GM18907 (cell line): ENCODE results near the gene TCF4.

Source experiments
- ATAC-seq: cut with Tn5 transposase; IDR thresholded peaks from one replicate; pipeline ENCODE4 v1.9.1; 2021; ENCODE audit warnings: mild to moderate bottlenecking, moderate library complexity; ENCODE audit not compliant: unreplicated experiment

Gene TCF4

DNA sequence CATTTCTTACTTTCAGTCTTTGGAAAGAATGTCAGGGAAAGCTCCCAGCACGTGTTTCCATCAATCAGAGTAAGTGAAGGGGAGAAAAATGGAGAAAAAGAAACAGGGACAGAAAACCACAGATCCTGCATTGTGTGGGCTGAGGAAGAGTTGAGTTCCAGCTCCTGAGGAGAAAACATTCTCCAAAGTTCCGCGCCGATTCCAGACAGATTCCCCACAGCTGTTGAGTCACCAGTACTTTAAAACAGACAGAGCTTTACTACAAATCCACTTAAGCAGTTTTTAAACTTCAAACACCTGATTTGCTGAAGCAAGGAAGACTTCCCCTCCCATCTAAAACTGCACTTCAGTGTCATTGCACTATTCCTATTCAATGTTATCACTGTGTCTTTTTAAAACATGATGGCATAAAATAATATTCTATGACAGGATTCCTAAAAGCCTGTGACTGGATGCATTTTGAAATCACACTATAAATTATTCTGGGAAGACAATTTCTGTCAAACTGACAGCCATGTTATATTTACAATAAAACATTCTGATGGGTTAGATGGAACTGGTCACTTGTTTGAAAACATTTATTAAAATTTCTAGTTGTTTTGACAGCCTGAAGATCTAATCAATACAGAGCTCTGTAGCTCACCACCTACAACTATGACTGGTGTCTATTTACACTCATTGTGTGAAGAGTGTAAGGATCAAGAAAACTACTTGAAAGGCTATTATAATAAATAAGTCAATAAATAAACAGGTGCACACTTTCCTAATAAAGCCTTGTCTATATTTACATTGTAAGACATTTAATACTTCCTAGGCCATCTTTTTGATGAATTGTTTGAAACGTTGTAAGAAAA, 40.9 kb downstream of the TCF4 start:
- ATAC-seq = no peak

- ATAC-seq = no peak
Observed at GRCh38 chr18:55544014-55544413, 44.0 kb downstream of the TCF4 start.

DNA sequence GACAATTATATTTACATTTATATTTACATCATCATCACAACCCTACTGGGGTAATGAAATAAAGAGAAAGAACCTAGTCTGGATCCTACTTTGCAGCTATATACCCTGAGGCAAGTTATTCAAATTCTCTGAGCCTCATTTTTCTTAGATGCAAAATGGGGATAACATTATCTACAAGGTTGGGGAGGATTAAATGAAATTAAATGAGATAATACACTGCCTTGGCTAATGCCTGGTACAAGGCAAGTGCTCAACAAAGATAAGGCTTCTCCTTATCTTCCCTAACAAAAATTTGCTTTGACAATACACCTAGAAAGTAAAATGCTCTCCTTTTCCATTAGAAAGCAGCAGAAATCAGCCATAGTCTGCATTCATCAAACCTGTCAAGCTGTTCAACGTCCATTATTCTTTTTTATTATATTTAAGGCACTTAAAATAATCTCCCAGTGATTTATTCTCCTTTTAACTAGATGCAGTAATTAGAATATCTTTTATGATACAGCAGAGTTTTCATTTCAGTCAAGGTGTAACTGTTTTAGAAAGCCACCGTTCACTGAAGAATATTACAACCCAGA, 44.8 kb downstream of the TCF4 start:
- no peak for ATAC-seq

- ATAC-seq = no peak
Observed at GRCh38 chr18:55541571-55541970, 46.4 kb downstream of the TCF4 start.

DNA sequence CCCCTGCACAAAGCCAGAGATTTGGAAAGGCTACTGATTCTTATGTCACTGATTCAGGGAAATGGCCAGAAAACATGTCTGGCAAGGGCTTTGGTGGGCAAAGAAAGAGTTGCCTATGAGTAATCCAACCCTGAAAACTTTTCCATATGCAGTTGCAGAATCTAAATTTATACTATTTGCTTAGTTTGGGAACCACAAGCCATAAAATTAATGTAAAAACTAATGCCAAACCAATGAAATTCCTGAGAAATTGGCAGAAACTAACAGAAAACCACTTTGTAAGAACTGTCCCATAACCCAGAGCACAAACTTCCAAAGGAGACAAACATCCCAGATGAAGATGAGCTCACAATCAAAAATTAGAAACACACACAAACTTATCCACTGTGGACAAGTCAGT, 48.8 kb downstream of the TCF4 start:
- no peak for ATAC-seq

GRCh38 chr18:55534996-55535395, 53.0 kb downstream of the TCF4 start:
- ATAC-seq = no peak

GRCh38 chr18:55534547-55534946, 53.4 kb downstream of the TCF4 start:
- peak; percentile 66 for ATAC-seq

- no peak for ATAC-seq
Observed at GRCh38 chr18:55530166-55530565, 57.8 kb downstream of the TCF4 start.

DNA sequence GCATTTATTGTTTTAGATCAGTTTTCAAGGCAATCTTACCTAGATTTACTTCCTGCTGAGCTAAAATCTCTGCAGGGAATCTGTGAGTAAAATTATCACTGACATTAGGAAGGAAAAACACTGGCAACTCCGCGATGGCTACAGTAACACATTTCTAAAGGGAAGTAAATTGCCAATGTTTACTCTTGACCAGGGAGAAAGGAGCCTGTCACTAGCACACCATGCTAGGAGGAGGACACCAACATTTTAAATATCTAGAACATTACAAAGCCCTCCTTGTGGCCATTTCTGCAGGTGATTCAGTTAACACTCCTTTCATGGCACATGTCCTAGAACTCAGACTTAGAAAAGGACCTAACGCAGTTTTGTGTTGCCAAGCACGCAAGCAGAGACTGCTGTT, 58.4 kb downstream of the TCF4 start:
- ATAC-seq = no peak

DNA sequence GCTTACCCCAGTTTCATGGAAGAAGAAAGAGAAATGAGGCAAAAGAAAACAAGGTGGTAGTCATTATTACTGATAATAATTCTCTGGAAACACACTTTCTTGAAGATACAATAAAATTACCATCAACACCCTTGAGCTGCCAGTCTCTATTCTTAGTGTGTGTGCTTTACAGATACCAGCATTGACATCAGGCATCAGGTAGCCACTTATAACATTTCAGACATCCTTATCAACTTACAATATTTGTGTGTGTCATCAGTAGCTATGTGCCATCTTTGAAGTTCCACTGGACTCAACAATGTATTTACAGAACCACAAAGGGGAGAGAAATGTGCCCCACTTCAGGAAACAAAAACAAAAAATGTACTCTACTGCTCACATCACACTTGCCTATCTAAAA, 62.1 kb downstream of the TCF4 start:
- no peak for ATAC-seq

- no peak for ATAC-seq
Observed at GRCh38 chr18:55524353-55525073, 63.5 kb downstream of the TCF4 start.

DNA sequence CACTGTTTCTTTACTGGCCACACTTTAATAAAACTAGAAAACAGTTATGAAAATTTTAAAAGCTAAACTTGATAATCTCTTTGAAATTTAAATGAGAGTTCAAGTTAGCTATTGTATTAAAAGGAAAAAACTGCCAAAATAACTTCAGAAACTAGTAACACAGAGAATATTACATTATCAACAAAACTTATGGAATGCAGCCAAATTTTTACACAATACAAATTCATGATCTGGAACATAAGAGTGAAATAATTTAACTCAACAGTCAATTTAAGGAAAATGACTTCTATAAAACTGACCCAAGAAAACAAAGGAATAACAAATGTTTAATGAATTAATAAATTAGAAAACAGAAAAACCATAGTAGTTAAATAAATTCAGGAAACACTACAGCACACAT, 65.0 kb downstream of the TCF4 start:
- no peak for ATAC-seq

DNA sequence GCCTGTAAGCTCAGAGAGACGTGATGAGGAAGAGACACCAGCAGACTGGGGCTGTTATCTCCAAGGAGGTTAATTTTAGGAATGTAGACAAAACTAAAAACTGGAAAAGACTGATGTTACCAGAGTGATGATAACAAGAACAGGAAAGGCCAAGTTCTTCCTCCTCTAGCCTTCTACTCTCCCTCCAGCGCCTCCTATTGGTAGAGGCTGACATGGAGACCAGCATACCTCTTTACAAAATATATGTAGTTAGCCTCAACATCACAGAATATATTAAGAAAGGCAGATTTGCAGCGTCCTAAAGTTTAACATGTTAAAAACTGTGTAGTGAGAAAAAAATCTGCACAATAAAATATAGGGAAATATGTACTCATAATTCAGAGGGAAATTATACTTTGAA, 66.0 kb downstream of the TCF4 start:
- ATAC-seq = no peak

DNA sequence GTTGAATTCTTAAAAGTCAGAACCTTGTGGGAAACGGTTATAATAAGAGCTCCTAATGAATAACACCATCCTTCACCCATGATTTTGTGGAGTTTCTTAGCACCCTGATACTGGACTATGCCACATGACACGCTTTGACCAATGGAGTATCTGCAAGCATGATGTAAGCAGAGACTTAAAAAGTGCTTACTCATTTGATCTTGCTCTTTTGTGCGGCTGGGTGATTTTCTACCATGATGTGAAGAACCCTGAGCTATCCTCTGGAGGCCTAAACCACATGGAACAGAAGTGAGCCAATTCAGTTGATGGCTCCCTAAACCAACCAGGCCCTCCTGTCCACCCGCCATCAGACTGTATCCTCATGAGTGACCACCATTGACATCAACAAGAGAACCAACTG, 70.9 kb downstream of the TCF4 start:
- ATAC-seq = no peak

DNA sequence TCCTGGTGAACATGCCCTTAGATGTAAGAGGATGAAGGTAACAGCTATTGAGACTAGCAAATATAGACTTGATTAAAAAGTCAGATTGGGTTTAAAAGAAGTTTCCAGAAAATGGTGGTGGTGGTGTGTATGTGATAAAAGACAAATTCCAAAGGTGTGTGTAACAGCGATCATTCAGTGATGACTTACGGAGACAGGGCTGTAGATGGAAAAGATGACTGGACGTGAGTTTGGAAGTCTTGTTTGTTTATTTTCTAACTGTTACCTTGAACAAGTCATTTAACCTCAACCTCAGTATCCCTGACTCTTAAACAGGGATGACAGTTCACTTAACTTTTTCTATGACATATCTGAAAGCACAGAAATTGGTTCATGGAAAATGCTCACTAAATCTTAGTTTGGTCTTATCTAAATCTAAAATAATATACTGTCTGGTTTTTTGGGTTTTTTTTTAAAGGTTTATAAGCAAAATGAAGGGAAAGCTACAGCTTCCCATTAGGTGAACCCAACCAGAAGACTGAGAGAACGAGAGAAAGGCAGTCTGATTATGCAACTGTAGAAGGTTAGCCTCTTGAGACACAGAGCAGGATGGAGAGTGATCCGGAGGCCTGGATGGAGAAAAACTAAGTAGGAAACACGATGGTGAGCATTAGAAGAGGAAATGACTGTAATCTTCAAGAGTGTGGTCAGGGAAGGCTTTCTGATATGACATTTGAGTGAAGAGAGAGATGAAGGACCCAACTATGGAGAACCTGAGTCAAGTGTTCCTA, 71.9 kb downstream of the TCF4 start:
- ATAC-seq = no peak

GRCh38 chr18:55515214-55515613, 72.8 kb downstream of the TCF4 start:
- ATAC-seq = no peak

DNA sequence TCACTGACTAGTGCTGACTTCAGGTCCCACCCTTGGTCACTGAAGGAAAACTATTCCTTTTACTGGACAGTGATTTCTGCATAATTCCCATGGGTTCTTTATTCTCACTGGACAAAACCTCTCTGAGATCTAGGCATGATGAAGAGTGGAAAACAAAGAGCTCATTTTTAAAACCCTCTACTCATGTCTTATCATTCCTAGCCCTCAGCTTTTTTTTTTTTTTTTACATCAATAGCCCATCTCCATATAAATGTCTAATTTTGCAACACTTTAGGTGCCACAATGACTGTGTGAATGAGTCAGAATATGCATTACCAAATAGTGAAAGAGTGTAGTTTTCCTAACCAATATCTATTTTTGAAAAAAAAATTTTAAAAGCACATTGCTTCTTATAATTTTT, 74.8 kb downstream of the TCF4 start:
- ATAC-seq = no peak

GRCh38 chr18:55511277-55511676, 76.7 kb downstream of the TCF4 start:
- ATAC-seq = no peak

- ATAC-seq = no peak
Observed at GRCh38 chr18:55510809-55511208, 77.2 kb downstream of the TCF4 start.

DNA sequence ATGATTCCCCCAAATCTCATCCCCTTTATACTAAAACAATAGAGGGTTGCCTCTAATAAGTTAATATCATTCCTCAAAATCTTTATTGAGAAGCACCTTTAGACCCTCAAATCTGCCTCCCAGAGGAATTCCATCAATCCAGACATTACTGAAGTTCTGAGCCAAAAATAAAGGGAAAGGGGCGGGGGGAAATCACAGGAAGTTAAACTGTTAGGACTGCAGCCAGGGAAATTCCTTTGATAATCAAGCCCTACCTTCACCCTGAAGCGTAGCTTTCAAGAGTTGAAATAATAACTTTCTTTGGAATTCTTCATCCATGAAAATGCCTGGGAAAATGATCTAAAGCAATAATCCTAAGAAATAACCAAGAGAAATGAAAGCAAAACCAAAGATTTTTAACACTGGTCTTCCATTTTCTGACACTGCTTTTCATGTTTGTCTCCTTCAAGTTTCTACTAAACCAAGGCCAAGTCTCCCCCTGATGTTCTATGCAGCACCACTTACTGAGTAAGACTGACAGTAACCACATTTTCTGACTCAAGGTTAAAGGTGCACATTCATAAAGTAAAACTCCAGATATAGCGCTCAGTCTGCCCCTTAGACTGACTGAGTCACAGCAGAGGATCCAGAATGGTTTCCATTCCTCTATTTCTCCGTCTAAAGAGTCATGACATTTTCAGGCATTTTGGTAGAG, 78.2 kb downstream of the TCF4 start:
- ATAC-seq = peak; percentile 86

GRCh38 chr18:55508651-55509050, 79.3 kb downstream of the TCF4 start:
- ATAC-seq = no peak
